ENCODE measurements around the gene THSD7B.

Gene THSD7B

GRCh38 chr2:137232076-137232475 is 466.7 kb downstream of the THSD7B start:
- Histone ChIP-seq H3K79me2 (ENCODE audit: control insufficient read depth, insufficient read depth, low read length, poor library complexity) (no peaks in the 10 kb centered on the region), H2AFZ (ENCODE audit: insufficient read depth, low read length, poor library complexity) (no peak overlapping the region), H3K9me3 (ENCODE audit: insufficient read depth, low read depth, low read length) (no peaks in the 10 kb centered on the region), H3K4ac (ENCODE audit: low read depth, low read length) (no peak overlapping the region), H2AK5ac (ENCODE audit: low read length) (no peak overlapping the region), H3K27me3 (ENCODE audit: insufficient read depth, low read length) (no peaks in the 10 kb centered on the region), H3K79me1 (ENCODE audit: low read length) (no peaks in the 10 kb centered on the region), H3K14ac (ENCODE audit: low read length) (no peak overlapping the region), H3K9ac (ENCODE audit: low read length) (no peak overlapping the region), H3K4me3 (ENCODE audit: low read depth, low read length) (no peak overlapping the region), H2BK12ac (ENCODE audit: low read length) (no peak overlapping the region), H4K91ac (ENCODE audit: low read depth, low read length) (no peak overlapping the region), H2BK120ac (ENCODE audit: insufficient read depth, low read length, poor library complexity) (no peak overlapping the region), H3K4me2 (ENCODE audit: low read length) (no peak overlapping the region), H3K4me1 (ENCODE audit: control insufficient read depth in 1 of 2, insufficient read depth in 2 of 2, low read length in 2 of 2) (no peaks in the 10 kb centered on the region), H3K23ac (ENCODE audit: low read length) (no peak overlapping the region), H3K18ac (ENCODE audit: low read length) (no peak overlapping the region), H3K36me3 (ENCODE audit: control insufficient read depth in 1 of 2, insufficient read depth in 2 of 2, low read length in 2 of 2) (no peaks in the 10 kb centered on the region), H4K12ac (ENCODE audit: low read depth, low read length) (no peak overlapping the region), H4K8ac (ENCODE audit: low read depth, low read length) (no peak overlapping the region), H2BK5ac (ENCODE audit: low read depth, low read length, poor library complexity) (no peak overlapping the region), H3K27ac (ENCODE audit: low read depth, low read length) (no peak overlapping the region)
- no peak for DNase-seq
- no CpG with 5 or more reads among the region's 2 CpGs for WGBS (ENCODE audit: extremely low coverage, insufficient coverage, insufficient read length)

- no peaks in the 10 kb centered on the region for H3K4me1 ChIP-seq (ENCODE audit: control insufficient read depth in 1 of 2, insufficient read depth in 2 of 2, low read length in 2 of 2)
- no peak overlapping the region for H3K4ac ChIP-seq (ENCODE audit: low read depth, low read length)
- no peak overlapping the region for H4K12ac ChIP-seq (ENCODE audit: low read depth, low read length)
- H3K79me1 ChIP-seq (ENCODE audit: low read length), result no peaks in the 10 kb centered on the region
- no peak overlapping the region for H2AK5ac ChIP-seq (ENCODE audit: low read length)
- no peak overlapping the region for H3K4me3 ChIP-seq (ENCODE audit: low read depth, low read length)
- no peak overlapping the region for H3K23ac ChIP-seq (ENCODE audit: low read length)
- H2BK5ac ChIP-seq (ENCODE audit: low read depth, low read length, poor library complexity), result no peak overlapping the region
- no peak overlapping the region for H2AFZ ChIP-seq (ENCODE audit: insufficient read depth, low read length, poor library complexity)
- no peak overlapping the region for H3K14ac ChIP-seq (ENCODE audit: low read length)
- no peak overlapping the region for H2BK120ac ChIP-seq (ENCODE audit: insufficient read depth, low read length, poor library complexity)
- no peak overlapping the region for H4K8ac ChIP-seq (ENCODE audit: low read depth, low read length)
- H3K27me3 ChIP-seq (ENCODE audit: insufficient read depth, low read length), result no peaks in the 10 kb centered on the region
- H3K9ac ChIP-seq (ENCODE audit: low read length), result no peak overlapping the region
- H3K9me3 ChIP-seq (ENCODE audit: insufficient read depth, low read depth, low read length), result no peaks in the 10 kb centered on the region
- H4K91ac ChIP-seq (ENCODE audit: low read depth, low read length), result no peak overlapping the region
- H3K36me3 ChIP-seq (ENCODE audit: control insufficient read depth in 1 of 2, insufficient read depth in 2 of 2, low read length in 2 of 2), result no peaks in the 10 kb centered on the region
- no CpG with 5 or more reads among the region's 3 CpGs for WGBS (ENCODE audit: extremely low coverage, insufficient coverage, insufficient read length)
- no peak overlapping the region for H3K18ac ChIP-seq (ENCODE audit: low read length)
- no peak overlapping the region for H3K27ac ChIP-seq (ENCODE audit: low read depth, low read length)
- H3K4me2 ChIP-seq (ENCODE audit: low read length), result no peak overlapping the region
- DNase-seq, result no peak
- H2BK12ac ChIP-seq (ENCODE audit: low read length), result no peak overlapping the region
- no peaks in the 10 kb centered on the region for H3K79me2 ChIP-seq (ENCODE audit: control insufficient read depth, insufficient read depth, low read length, poor library complexity)
Measured at GRCh38 chr2:137233091-137233490, 467.7 kb downstream of the THSD7B start.

- no peak overlapping the region for H2AK5ac ChIP-seq (ENCODE audit: low read length)
- no peak overlapping the region for H3K4me3 ChIP-seq (ENCODE audit: low read depth, low read length)
- H3K27me3 ChIP-seq (ENCODE audit: insufficient read depth, low read length), result no peaks in the 10 kb centered on the region
- no peak overlapping the region for H3K9ac ChIP-seq (ENCODE audit: low read length)
- H4K91ac ChIP-seq (ENCODE audit: low read depth, low read length), result no peak overlapping the region
- no peak for DNase-seq
- no peak overlapping the region for H3K27ac ChIP-seq (ENCODE audit: low read depth, low read length)
- H2BK120ac ChIP-seq (ENCODE audit: insufficient read depth, low read length, poor library complexity), result no peak overlapping the region
- H3K36me3 ChIP-seq (ENCODE audit: control insufficient read depth in 1 of 2, insufficient read depth in 2 of 2, low read length in 2 of 2), result no peaks in the 10 kb centered on the region
- H4K8ac ChIP-seq (ENCODE audit: low read depth, low read length), result no peak overlapping the region
- no peak overlapping the region for H3K4me2 ChIP-seq (ENCODE audit: low read length)
- no peak overlapping the region for H3K14ac ChIP-seq (ENCODE audit: low read length)
- no peak overlapping the region for H3K23ac ChIP-seq (ENCODE audit: low read length)
- no CpG with 5 or more reads among the region's 4 CpGs for WGBS (ENCODE audit: extremely low coverage, insufficient coverage, insufficient read length)
- no peak overlapping the region for H2BK5ac ChIP-seq (ENCODE audit: low read depth, low read length, poor library complexity)
- H3K4ac ChIP-seq (ENCODE audit: low read depth, low read length), result no peak overlapping the region
- H3K79me2 ChIP-seq (ENCODE audit: control insufficient read depth, insufficient read depth, low read length, poor library complexity), result no peaks in the 10 kb centered on the region
- no peaks in the 10 kb centered on the region for H3K4me1 ChIP-seq (ENCODE audit: control insufficient read depth in 1 of 2, insufficient read depth in 2 of 2, low read length in 2 of 2)
- H3K18ac ChIP-seq (ENCODE audit: low read length), result no peak overlapping the region
- no peaks in the 10 kb centered on the region for H3K79me1 ChIP-seq (ENCODE audit: low read length)
- no peak overlapping the region for H2AFZ ChIP-seq (ENCODE audit: insufficient read depth, low read length, poor library complexity)
- H3K9me3 ChIP-seq (ENCODE audit: insufficient read depth, low read depth, low read length), result no peaks in the 10 kb centered on the region
- no peak overlapping the region for H4K12ac ChIP-seq (ENCODE audit: low read depth, low read length)
- H2BK12ac ChIP-seq (ENCODE audit: low read length), result no peak overlapping the region
Measured at GRCh38 chr2:137237055-137237454, 471.7 kb downstream of the THSD7B start.

GRCh38 chr2:137238065-137238464 is 472.7 kb downstream of the THSD7B start:
- no peak overlapping the region for H2BK5ac ChIP-seq (ENCODE audit: low read depth, low read length, poor library complexity)

More at GRCh38 chr2:137238065-137238464, 472.7 kb downstream of the THSD7B start:
- no peak overlapping the region for H4K8ac ChIP-seq (ENCODE audit: low read depth, low read length)
- H2BK12ac ChIP-seq (ENCODE audit: low read length), result no peak overlapping the region
- no peak overlapping the region for H3K18ac ChIP-seq (ENCODE audit: low read length)
- H3K27me3 ChIP-seq (ENCODE audit: insufficient read depth, low read length), result no peaks in the 10 kb centered on the region
- H3K9me3 ChIP-seq (ENCODE audit: insufficient read depth, low read depth, low read length), result no peaks in the 10 kb centered on the region
- WGBS (ENCODE audit: extremely low coverage, insufficient coverage, insufficient read length), result no CpG with 5 or more reads among the region's 3 CpGs
- no peak overlapping the region for H3K23ac ChIP-seq (ENCODE audit: low read length)
- no peaks in the 10 kb centered on the region for H3K36me3 ChIP-seq (ENCODE audit: control insufficient read depth in 1 of 2, insufficient read depth in 2 of 2, low read length in 2 of 2)
- no peak overlapping the region for H3K4me2 ChIP-seq (ENCODE audit: low read length)
- no peak overlapping the region for H4K12ac ChIP-seq (ENCODE audit: low read depth, low read length)
- no peak for DNase-seq
- no peak overlapping the region for H2BK120ac ChIP-seq (ENCODE audit: insufficient read depth, low read length, poor library complexity)
- H3K9ac ChIP-seq (ENCODE audit: low read length), result no peak overlapping the region
- no peak overlapping the region for H3K27ac ChIP-seq (ENCODE audit: low read depth, low read length)
- H3K79me2 ChIP-seq (ENCODE audit: control insufficient read depth, insufficient read depth, low read length, poor library complexity), result no peaks in the 10 kb centered on the region
- no peaks in the 10 kb centered on the region for H3K4me1 ChIP-seq (ENCODE audit: control insufficient read depth in 1 of 2, insufficient read depth in 2 of 2, low read length in 2 of 2)
- no peak overlapping the region for H3K4me3 ChIP-seq (ENCODE audit: low read depth, low read length)
- H3K4ac ChIP-seq (ENCODE audit: low read depth, low read length), result no peak overlapping the region
- no peak overlapping the region for H3K14ac ChIP-seq (ENCODE audit: low read length)
- no peak overlapping the region for H2AK5ac ChIP-seq (ENCODE audit: low read length)
- H4K91ac ChIP-seq (ENCODE audit: low read depth, low read length), result no peak overlapping the region
- no peaks in the 10 kb centered on the region for H3K79me1 ChIP-seq (ENCODE audit: low read length)
- no peak overlapping the region for H2AFZ ChIP-seq (ENCODE audit: insufficient read depth, low read length, poor library complexity)

Measured in trophoblast cell (in vitro differentiated cells and primary cell).